Measurements from ENCODE around the gene EQTN. TPM values are rescaled to one million over a fixed set of nuclear protein-coding genes. Genes with fewer than 3 reads are reported as not detected.

Gene EQTN
- polyA plus RNA-seq, 2 of the 4 experiments (the other 2 are of a cell fraction), result not detected

GRCh38 chr9:27272103-27272502 lies 24.8 kb downstream of the EQTN start (continued):
- TF ChIP-seq CHD4 (IDR thresholded peaks at IDR 0.05; ENCODE audit: borderline replicate concordance), result no peak

GRCh38 chr9:27261517-27262211 lies 35.3 kb downstream of the EQTN start:
- WGBS (ENCODE audit: missing lambda C conversion rate), result 11% methylated on average over 4 of the region's 4 CpGs
- no peak overlapping the region for H3K27ac ChIP-seq
- no peaks in the 10 kb centered on the region for H3K4me1 ChIP-seq
- FAIRE-seq, result no peak
- no peak for ATAC-seq
- no peaks in the 10 kb centered on the region for H3K9me3 ChIP-seq
- CTCF ChIA-PET, result interaction anchor here (1.5 to 6.4 kb wide), 3 partner anchors 11 to 14 kb away, joined by 4 to 40 read pairs (median 5); no protein-coding TSS in a partner anchor
- H3K4me2 ChIP-seq, result no peak overlapping the region
- no peak for TF ChIP-seq RFX5 (IDR thresholded peaks at IDR 0.05)
- no peak overlapping the region for H3K4me3 ChIP-seq
- DNase-seq (ENCODE audit: low read depth in 1 of 2, low spot score in 1 of 2), result no peak
- POLR2A ChIA-PET, result no interaction called here

- no peak for FAIRE-seq
- ChIA-PET POLR2A (no interaction called here), CTCF (interaction anchor here (1.1 to 6.4 kb wide), 3 partner anchors 11 to 15 kb away, joined by 4 to 40 read pairs (median 5); no protein-coding TSS in a partner anchor)
- TF ChIP-seq CTCF (IDR thresholded peaks at IDR 0.05) (no peak), JUNB (IDR thresholded peaks at IDR 0.05) (no peak), FOSB (CRISPR knock-in tag; IDR thresholded peaks at IDR 0.05) (no peak), POLR2AphosphoS2 (conservative IDR thresholded peaks at IDR 0.05; ENCODE audit: low read length) (no peak), BCL3 (IDR thresholded peaks at IDR 0.05) (no peak), ZC3H11A (IDR thresholded peaks at IDR 0.05) (no peak), NR3C1 (IDR thresholded peaks at IDR 0.05) (no peak), ZSCAN20 (CRISPR knock-in tag; IDR thresholded peaks at IDR 0.05) (no peak), ELK1 (IDR thresholded peaks at IDR 0.05; ENCODE audit: low read depth, low read length) (no peak), SMC3 (IDR thresholded peaks at IDR 0.05) (no peak), CBX8 (IDR thresholded peaks at IDR 0.05) (no peak), RNF2 (IDR thresholded peaks at IDR 0.05; ENCODE audit: borderline replicate concordance, low read depth) (no peak), RCOR1 (IDR thresholded peaks at IDR 0.05; ENCODE audit: low read depth, low read length) (no peak), HMGXB4 (CRISPR knock-in tag; IDR thresholded peaks at IDR 0.05; ENCODE audit: borderline replicate concordance) (no peak), BHLHE40 (IDR thresholded peaks at IDR 0.05; ENCODE audit: low read depth, low read length) (no peak)
- no peak for DNase-seq (ENCODE audit: low read depth in 1 of 2, low spot score in 1 of 2)
- no peak; a peak in 1 of 6 replicates for ATAC-seq
- H3K4me1 ChIP-seq, result no peaks in the 10 kb centered on the region
- H3K9me3 ChIP-seq, result no peaks in the 10 kb centered on the region
- no peak overlapping the region for H3K4me2 ChIP-seq
- no peak overlapping the region for H3K27ac ChIP-seq
- 13% methylated on average over 8 of the region's 8 CpGs for WGBS (ENCODE audit: missing lambda C conversion rate)
- H3K4me3 ChIP-seq, result no peak overlapping the region
Measured at GRCh38 chr9:27260789-27261516, 36.0 kb downstream of the EQTN start.

All from A549 (cell line).